Activated T-helper 2 cell treated with anti-CD3 and anti-CD28 coated beads, Interferon-gamma antibody, Interleukin-2, Interleukin-4, amounts not matched to agents 10 μg/mL and 5 μg/mL and 100 μg/mL, durations not matched to agents 14 hours and 24 hours and 36 hours (primary cell): ENCODE measurements around the gene CLN5. TPM values are rescaled to one million over a fixed set of nuclear protein-coding genes. Genes with fewer than 3 reads are reported as not detected.
A peak's percentile ranks its signal among the peaks of the same experiment; 100 is the strongest.
"Not testable (repeated sequence)": the region's sequence is repeated elsewhere in the genome, so short reads cannot be mapped to it uniquely, and the experiment has no call there.

Experiments
- DNase-seq: peaks from one replicate; pipeline ENCODE4 v3.0.0; 2021; ENCODE audit warnings: low spot score
- H3K27ac Mint-ChIP-seq: one replicate; pipeline ENCODE4 v1.8.0; 2021; ENCODE audit warnings: mixed read lengths
- H3K27me3 Mint-ChIP-seq: one replicate; pipeline ENCODE4 v1.8.0; 2021; ENCODE audit warnings: low read depth, mixed read lengths
- H3K36me3 Mint-ChIP-seq: one replicate; pipeline ENCODE4 v1.8.0; 2021; ENCODE audit warnings: low read depth, mixed read lengths
- H3K4me1 Mint-ChIP-seq: one replicate; pipeline ENCODE4 v1.8.0; 2021; ENCODE audit warnings: low read depth, mixed read lengths
- H3K4me3 Mint-ChIP-seq: one replicate; pipeline ENCODE4 v1.8.0; 2021; ENCODE audit warnings: low read depth, mild to moderate bottlenecking, moderate library complexity, mixed read lengths
- H3K9me3 Mint-ChIP-seq: one replicate; pipeline ENCODE4 v1.8.0; 2021; ENCODE audit warnings: mixed read lengths
- intact Hi-C: fragments of 100-400 bp; cut with micrococcal nuclease; formaldehyde crosslinking; loops from one replicate; pipeline ENCODE4 v1.15.1; 2023
- total RNA-seq: library from RNA; stranded (reverse); gene quantifications from 2 replicates; pipeline ENCODE4 v1.2.3, GENCODE V29; 2022

CLN5 gene
- total RNA-seq, 1 donor from 2014 or later, result 15.8 TPM

- no peaks in the 10 kb centered on the region for H3K9me3 Mint-ChIP-seq
- H3K27ac Mint-ChIP-seq, result no peak overlapping the region
- intact Hi-C loops, result no loop called here
- DNase-seq, result no peak
- no peak overlapping the region for H3K4me3 Mint-ChIP-seq
- H3K4me1 Mint-ChIP-seq, result peaks cover 7% of the 10 kb centered on the region
- H3K27me3 Mint-ChIP-seq, result peaks cover 44% of the 10 kb centered on the region
- H3K36me3 Mint-ChIP-seq, result no peaks in the 10 kb centered on the region
These were observed 8.2 kb upstream of the CLN5 start for GRCh38 chr13:76983676-76984075.

DNA sequence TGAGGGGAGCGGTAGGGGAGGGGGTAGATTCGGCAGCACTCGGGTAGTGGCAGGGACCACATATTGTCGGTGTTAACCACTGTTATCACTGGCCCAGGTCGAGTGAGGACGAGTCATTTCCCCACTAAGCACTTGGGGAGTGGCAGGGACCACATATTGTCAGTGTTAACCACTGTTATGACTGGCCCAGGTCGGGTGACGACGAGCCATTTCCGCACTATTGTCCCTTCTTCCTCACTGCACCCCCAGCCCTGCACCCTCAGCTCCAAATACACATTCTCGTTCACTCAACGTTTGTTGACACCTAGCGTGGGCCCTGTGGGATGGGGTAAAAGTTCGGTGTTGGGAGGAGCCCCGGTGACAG lies 467 bp upstream of the CLN5 start:
- peaks cover 35% of the 10 kb centered on the region for H3K4me1 Mint-ChIP-seq
- peak overlapping the region; percentile 90 for H3K27ac Mint-ChIP-seq
- intact Hi-C loops, result loop anchor here (1.0 to 10.0 kb wide), 3 partner anchors 104 to 483 kb away; partner anchors contain the start of gene KCTD12
- no peaks in the 10 kb centered on the region for H3K9me3 Mint-ChIP-seq
- peak; percentile 56 for DNase-seq
- H3K4me3 Mint-ChIP-seq, result peak overlapping the region; percentile 89
- peaks cover 5% of the 10 kb centered on the region for H3K27me3 Mint-ChIP-seq
- peaks cover 25% of the 10 kb centered on the region for H3K36me3 Mint-ChIP-seq

DNA sequence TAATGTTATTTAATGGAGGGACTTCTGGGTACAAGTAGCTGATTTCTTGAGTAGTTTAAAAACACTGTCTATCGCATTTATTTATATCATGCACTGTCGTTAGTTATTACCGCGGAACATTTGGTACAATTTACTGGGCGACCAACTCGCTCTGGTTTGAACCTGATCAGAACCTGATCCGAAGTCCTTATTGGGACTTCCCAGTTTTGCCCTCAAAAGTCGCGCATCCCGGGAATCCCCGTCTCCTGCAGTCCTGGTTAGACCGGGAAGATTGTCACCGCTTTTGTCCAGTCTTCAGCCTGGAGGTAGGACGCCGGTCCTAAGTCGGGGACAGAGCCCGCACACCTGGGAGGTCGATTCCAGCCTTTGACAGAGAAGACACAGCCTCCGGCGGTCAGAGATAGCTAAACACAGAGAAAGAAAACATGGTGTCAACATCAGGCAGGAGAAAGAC lies 694 bp downstream of the CLN5 start:
- Mint-ChIP-seq H3K9me3 (no peaks in the 10 kb centered on the region), H3K36me3 (peaks cover 36% of the 10 kb centered on the region), H3K4me1 (peaks cover 33% of the 10 kb centered on the region), H3K27ac (peak overlapping the region; percentile 90), H3K4me3 (peak overlapping the region; percentile 89), H3K27me3 (no peaks in the 10 kb centered on the region)
- DNase-seq, result no peak
- intact Hi-C loops, result loop anchor here (1.0 to 10.0 kb wide), 4 partner anchors 16 to 482 kb away; partner anchors contain the start of genes FBXL3 and KCTD12

GRCh38 chr13:76993021-76993420 lies 1.1 kb downstream of the CLN5 start:
- Mint-ChIP-seq H3K27me3 (no peaks in the 10 kb centered on the region), H3K4me3 (peak overlapping the region; percentile 89), H3K36me3 (peaks cover 41% of the 10 kb centered on the region), H3K4me1 (peaks cover 33% of the 10 kb centered on the region), H3K27ac (peak overlapping the region; percentile 60), H3K9me3 (no peaks in the 10 kb centered on the region)
- intact Hi-C loops, result loop anchor here (2.0 to 10.0 kb wide), 3 partner anchors 16 to 482 kb away; partner anchors contain the start of gene KCTD12
- no peak for DNase-seq

- peak overlapping the region; percentile 89 for H3K4me3 Mint-ChIP-seq
- peaks cover 45% of the 10 kb centered on the region for H3K36me3 Mint-ChIP-seq
- peaks cover 33% of the 10 kb centered on the region for H3K4me1 Mint-ChIP-seq
- intact Hi-C loops, result loop anchor here (2.0 to 10.0 kb wide), 3 partner anchors 15 to 481 kb away; partner anchors contain the start of gene KCTD12
- DNase-seq, result no peak
- no peaks in the 10 kb centered on the region for H3K9me3 Mint-ChIP-seq
- H3K27me3 Mint-ChIP-seq, result no peaks in the 10 kb centered on the region
- no peak overlapping the region for H3K27ac Mint-ChIP-seq
These were observed 1.6 kb downstream of the CLN5 start for GRCh38 chr13:76993473-76993872.

DNA sequence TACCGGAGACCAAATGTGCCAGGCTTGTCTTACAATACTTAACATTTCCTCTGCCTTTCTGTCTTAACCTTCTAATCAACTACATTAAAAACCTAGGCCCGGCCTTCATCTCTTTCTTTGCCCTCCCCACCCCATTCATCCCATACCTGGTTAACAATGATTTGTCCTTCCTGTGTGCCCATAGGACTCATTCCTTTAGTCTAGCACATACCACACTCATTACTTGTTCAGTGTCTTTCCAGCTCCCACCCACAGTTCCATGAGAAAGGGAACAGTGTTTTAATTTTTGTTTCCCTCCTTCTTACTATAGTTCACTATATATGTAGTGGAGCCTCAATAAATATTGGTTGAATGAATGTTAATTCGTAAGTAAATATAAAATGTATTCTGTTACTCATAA lies 2.4 kb downstream of the CLN5 start:
- peaks cover 54% of the 10 kb centered on the region for H3K36me3 Mint-ChIP-seq
- H3K27me3 Mint-ChIP-seq, result no peaks in the 10 kb centered on the region
- H3K4me1 Mint-ChIP-seq, result peaks cover 33% of the 10 kb centered on the region
- no peak for DNase-seq
- peak overlapping the region; percentile 56 for H3K4me3 Mint-ChIP-seq
- no peaks in the 10 kb centered on the region for H3K9me3 Mint-ChIP-seq
- H3K27ac Mint-ChIP-seq, result peak overlapping the region; percentile 19
- intact Hi-C loops, result loop anchor here (5.0 to 10.0 kb wide), 2 partner anchors 107 to 481 kb away; partner anchors contain the start of gene KCTD12

- Mint-ChIP-seq H3K4me1 (peaks cover 15% of the 10 kb centered on the region), H3K36me3 (peaks cover 69% of the 10 kb centered on the region), H3K27ac (no peak overlapping the region), H3K27me3 (no peaks in the 10 kb centered on the region), H3K4me3 (no peak overlapping the region), H3K9me3 (no peaks in the 10 kb centered on the region)
- intact Hi-C loops, result no loop called here
- DNase-seq, result no peak
These were observed 8.6 kb downstream of the CLN5 start for GRCh38 chr13:77000475-77000874.

- H3K4me3 Mint-ChIP-seq, result no peak overlapping the region
- peak overlapping the region; percentile 3 for H3K27ac Mint-ChIP-seq
- intact Hi-C loops, result no loop called here
- no peak for DNase-seq
- no peaks in the 10 kb centered on the region for H3K9me3 Mint-ChIP-seq
- peaks cover 13% of the 10 kb centered on the region for H3K4me1 Mint-ChIP-seq
- H3K36me3 Mint-ChIP-seq, result peaks cover 63% of the 10 kb centered on the region
- no peaks in the 10 kb centered on the region for H3K27me3 Mint-ChIP-seq
These were observed 9.7 kb downstream of the CLN5 start for GRCh38 chr13:77001540-77001939.

- DNase-seq, result no peak
- no peak overlapping the region for H3K27ac Mint-ChIP-seq
- H3K9me3 Mint-ChIP-seq, result no peaks in the 10 kb centered on the region
- no peaks in the 10 kb centered on the region for H3K27me3 Mint-ChIP-seq
- no peak overlapping the region for H3K4me3 Mint-ChIP-seq
- peaks cover 59% of the 10 kb centered on the region for H3K36me3 Mint-ChIP-seq
- intact Hi-C loops, result no loop called here
- H3K4me1 Mint-ChIP-seq, result peaks cover 11% of the 10 kb centered on the region
These were observed 10.2 kb downstream of the CLN5 start for GRCh38 chr13:77001963-77002587.

GRCh38 chr13:77002590-77003190 lies 10.8 kb downstream of the CLN5 start:
- Mint-ChIP-seq H3K27ac (no peak overlapping the region), H3K27me3 (no peaks in the 10 kb centered on the region), H3K4me1 (peaks cover 13% of the 10 kb centered on the region), H3K9me3 (no peaks in the 10 kb centered on the region), H3K36me3 (peaks cover 59% of the 10 kb centered on the region), H3K4me3 (no peak overlapping the region)
- intact Hi-C loops, result no loop called here
- no peak for DNase-seq

GRCh38 chr13:77008337-77008736 lies 16.5 kb downstream of the CLN5 start:
- peak overlapping the region; percentile 57 for H3K27ac Mint-ChIP-seq
- peaks cover 21% of the 10 kb centered on the region for H3K4me1 Mint-ChIP-seq
- not testable (repeated sequence) for H3K27me3 Mint-ChIP-seq, H3K9me3 Mint-ChIP-seq, DNase-seq, H3K4me3 Mint-ChIP-seq
- peaks cover 64% of the 10 kb centered on the region for H3K36me3 Mint-ChIP-seq
- intact Hi-C loops, result loop anchor here (2.0 to 5.0 kb wide), 3 partner anchors 16 to 319 kb away; partner anchors contain the start of genes CLN5 and MYCBP2

DNA sequence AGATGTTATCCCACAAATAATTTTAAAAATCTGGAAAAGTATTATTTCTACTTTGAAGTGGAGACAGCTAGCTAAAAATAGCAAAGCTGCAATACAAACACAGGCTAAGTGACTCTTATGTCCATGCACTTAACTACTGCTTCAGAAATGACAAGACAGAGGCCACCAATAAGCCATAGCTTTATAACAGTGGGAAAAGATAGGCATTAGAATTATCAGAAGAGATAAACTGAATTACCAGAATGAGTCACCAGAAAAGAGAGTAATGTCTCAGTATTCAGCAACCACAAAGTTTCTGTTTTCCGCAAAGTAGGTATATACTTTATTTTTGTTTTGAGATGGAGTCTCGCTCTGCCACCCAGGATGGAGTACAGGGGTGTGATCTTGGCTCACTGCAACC lies 17.1 kb downstream of the CLN5 start:
- Mint-ChIP-seq H3K27me3 (no peaks in the 10 kb centered on the region), H3K9me3 (no peaks in the 10 kb centered on the region), H3K27ac (peak overlapping the region; percentile 62), H3K4me1 (peaks cover 22% of the 10 kb centered on the region), H3K4me3 (no peak overlapping the region), H3K36me3 (peaks cover 70% of the 10 kb centered on the region)
- DNase-seq, result no peak
- intact Hi-C loops, result loop anchor here (2.0 to 5.0 kb wide), 3 partner anchors 16 to 318 kb away; partner anchors contain the start of genes CLN5 and MYCBP2

DNA sequence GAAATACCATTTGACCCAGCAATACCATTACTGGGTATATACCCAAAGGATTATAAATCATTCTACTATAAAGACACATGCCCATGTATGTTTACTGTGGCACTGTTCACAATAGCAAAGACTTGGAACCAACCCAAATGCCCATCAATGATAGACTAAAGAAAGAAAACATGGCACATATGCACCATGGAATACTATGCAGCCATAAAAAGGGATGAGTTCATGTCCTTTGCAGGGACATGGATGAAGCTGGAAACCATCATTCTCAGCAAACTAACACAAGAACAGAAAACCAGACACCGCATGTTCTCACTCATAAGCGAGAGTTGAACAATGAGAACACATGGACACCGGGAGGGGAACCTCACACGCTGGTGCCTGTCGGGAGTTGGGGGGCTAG lies 17.8 kb downstream of the CLN5 start:
- H3K36me3 Mint-ChIP-seq, result peaks cover 70% of the 10 kb centered on the region
- not testable (repeated sequence) for DNase-seq, H3K4me3 Mint-ChIP-seq, H3K27ac Mint-ChIP-seq, H3K27me3 Mint-ChIP-seq, H3K9me3 Mint-ChIP-seq
- H3K4me1 Mint-ChIP-seq, result peaks cover 26% of the 10 kb centered on the region
- intact Hi-C loops, result loop anchor here (2.0 to 5.0 kb wide), 3 partner anchors 15 to 318 kb away; partner anchors contain the start of genes CLN5 and MYCBP2
